HG03575 (cell line): ENCODE data around the gene DMD.

Experiments used
- ATAC-seq: cut with Tn5 transposase; IDR thresholded peaks from one replicate; pipeline ENCODE4 v1.9.1; 2021; ENCODE audit not compliant: unreplicated experiment, insufficient number of reproducible peaks, low FRiP score; ENCODE audit errors: extremely low read depth

The DMD gene

DNA sequence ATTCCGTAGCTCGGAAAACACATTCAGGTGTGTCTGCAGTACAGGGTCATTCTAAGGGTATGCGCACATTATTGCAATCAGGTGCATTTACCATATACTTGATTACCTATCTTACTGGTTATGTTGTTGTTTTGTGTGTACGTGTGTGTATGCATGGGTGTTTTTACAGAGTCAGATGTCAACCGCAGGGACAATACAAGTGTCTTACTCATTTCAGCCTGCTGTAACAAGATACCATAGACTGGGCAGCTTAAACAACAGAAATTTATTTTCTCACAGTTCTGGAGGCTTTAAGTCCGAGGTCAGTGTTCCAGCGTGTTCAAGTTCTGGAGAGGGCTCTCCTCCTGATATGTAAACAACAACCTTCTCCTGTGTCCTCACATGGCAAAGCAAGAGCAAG, 316.7 kb downstream of the DMD start:
- no peak for ATAC-seq

DNA sequence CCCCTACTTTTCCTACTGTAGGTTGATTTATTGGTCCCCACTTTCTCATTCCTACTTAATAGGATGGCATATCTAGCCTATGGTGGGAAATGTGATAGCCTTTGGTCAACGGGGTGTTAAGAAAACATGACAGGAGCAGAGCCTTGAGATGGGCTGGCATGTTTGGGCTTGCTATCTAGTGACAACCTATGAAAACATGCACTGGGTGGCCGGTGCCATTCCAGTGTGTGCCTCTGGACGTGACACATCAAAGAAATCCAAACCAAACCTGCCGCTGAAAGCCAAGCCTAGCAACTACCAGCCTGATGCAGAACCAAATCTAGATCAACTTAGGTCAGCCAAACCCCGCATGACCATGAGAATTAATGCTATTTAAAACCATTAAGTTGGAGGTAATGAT, 317.6 kb downstream of the DMD start:
- ATAC-seq = no peak

DNA sequence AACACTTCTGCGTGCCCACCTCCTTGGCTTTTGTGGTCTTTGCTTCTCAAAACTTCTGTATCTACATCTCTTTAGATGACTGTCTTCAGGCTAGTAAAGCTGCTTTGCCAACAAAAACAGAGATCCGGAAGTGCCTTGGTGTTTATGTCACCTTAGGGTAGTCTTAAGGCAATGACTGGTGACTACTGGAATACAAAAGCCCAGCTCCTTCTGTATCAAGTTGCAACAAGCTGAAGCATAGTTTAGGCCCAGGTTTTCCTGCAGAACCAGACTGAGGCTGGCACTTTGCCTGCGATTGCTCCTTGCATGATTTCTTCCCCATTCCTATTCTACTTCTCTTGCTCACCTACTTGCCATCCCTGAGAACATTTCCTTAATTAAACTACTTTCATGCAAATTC, 333.8 kb downstream of the DMD start:
- no peak for ATAC-seq

DNA sequence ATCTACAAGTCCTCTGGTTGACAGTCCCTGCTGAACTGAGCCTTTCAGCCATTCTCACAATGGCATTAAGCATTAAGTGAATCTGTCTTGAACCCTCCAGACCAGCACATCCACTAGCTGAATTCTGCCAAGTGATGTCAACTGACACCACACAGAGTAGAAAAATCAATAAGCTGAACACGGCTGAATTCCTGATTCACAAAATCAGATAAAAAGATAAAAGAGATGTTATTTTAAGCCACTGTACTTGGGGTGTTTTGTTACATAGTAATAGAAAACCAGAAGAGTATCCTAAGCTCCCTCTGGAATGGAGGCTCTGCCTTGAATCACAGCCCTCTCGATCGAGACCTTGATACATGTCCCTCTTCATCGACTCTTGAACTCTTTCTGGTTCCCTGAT, 336.5 kb downstream of the DMD start:
- ATAC-seq = no peak

DNA sequence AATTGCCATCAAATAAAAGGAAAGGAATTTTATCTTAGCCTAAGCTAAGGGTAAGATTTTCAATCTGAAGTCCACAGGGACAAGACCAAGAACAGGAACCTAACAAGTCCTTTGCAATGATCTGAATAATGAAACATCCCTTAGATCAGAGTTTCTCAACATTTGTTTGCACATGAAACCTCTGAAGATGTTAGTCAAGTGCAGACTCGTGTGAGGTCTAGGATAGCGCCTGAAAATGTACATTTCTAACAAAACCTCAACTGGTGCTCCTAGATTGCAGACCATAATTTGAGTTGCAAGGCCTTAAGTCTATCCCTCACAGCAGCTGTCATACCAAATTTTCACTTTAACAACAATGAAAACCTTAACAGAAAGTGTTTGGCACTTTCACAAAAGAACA, 337.6 kb downstream of the DMD start:
- no peak for ATAC-seq

DNA sequence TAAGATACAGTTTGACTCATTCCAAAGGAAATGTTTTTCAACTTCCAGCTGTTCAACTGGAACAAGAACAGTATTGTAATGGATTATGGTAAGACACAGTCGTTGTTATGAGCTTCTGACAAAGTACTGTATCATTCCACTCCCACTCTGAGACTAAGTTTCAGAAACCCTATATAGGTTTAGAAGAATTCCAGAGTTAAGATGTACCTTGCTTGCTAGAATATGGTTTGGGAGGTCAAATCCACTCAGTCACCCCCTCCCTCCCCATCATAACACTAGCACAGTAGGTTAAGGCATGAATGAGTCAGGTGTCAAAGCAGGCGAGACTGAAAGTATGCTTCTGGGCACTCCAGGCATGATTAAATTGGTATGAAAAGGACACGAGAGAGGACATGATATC, 339.7 kb downstream of the DMD start:
- no peak for ATAC-seq

DNA sequence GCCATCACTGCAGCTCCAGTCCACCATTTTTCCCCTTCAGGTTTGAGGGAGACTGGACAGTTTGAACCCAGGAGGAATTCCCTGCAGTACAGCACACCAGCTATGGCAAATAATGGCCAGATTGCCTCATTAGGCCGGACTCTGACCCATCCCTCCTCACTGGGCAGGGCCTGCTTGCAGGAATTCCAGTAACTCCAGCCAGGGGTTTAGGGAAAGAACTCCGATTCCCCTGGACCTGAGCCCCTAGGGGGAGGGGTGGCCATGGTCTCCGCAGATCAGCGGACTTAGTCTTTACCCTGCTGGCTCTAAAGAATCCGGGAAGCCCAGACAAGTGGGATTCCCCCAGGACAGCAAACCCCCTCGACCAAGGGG, 342.8 kb downstream of the DMD start:
- no peak for ATAC-seq

DNA sequence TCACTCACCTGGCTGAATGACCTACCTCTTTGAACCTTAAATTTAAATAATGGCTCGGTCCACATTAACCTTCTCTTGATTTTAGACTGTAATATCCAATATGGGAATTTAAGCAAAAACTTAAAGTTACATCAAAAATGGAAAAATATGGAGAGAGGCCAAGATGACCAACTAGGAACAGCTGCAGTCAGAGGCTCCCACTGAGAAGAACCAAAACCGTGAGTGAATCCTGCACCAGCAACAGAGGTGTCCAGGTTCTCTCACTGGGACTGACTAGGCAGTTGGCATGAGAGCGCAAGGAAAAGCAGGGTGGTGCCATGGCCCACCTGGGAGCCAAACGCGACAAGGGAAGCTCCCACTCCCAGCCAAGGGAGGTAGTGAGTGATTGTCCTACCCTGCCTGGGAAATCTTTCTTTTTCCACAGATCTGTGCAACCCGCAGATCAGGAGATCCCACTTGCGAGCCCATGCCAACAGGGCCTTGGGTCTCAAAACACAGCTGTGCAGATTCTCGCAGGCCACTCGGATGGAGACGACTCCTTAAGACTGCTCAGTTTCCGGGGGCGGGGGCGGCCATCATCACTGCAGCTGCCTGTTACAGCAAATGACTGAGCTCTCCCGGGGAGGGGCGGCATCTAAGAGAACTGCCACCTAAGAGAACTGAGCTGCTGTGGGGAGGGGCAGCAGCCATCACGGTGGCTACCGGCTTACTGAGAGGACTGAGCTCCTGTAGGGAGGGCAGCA, 343.4 kb downstream of the DMD start:
- ATAC-seq = no peak

DNA sequence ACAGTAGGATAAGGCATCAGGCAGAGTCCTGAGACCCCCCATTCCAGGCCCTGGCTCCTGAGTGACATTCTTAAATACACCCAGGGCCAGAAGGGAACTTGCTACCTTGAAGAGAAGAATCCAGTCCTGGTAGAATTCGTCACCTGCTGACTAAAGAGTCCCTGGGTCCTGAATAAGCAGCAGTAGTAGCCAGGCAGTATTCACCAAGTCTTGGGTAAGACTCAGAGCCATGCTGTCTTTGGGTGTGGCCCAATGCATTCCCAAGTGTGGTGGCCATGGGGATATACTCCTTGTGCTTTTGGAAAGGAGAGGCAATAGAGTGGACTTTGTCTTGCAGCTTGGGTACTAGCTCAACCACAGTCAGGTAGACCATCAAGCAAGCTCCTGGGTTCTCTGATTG, 359.1 kb downstream of the DMD start:
- no peak for ATAC-seq

DNA sequence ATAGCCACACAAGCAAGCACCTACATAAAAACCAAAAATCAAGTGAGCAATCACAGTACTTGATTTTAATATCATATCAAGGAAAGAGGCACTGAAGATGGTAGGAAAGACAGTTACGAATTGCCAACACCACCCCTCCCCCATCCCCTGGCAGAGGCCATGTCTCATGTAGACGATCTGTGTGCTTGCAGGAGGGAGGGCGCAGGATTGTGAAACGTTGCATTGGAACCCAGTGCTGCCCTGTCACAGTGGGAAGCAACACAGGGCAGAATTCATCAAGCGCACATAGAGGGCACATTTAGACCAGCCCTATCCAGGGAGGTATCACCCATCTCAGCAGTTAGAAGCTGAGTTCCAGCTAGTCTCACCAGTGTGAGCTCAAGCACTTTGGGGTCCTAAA, 359.8 kb downstream of the DMD start:
- no peak for ATAC-seq

DNA sequence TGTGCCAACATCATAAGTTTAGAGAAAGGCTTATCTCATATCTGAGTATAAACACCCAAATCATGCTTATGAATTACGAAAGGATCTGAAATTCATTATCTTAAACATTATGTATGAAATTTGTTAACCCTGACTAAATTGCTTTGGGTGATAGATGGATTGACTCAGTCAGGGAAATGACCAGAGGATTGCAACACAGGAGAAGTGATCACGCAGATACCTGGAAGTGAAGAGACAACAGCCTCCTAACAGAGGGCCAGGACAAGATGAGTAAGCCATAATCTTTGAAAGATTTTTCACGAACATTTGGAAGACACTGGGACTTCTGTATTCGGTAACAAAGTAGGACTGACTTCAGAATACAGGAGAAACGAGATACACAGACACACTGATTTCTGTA, 363.4 kb downstream of the DMD start:
- no peak for ATAC-seq

DNA sequence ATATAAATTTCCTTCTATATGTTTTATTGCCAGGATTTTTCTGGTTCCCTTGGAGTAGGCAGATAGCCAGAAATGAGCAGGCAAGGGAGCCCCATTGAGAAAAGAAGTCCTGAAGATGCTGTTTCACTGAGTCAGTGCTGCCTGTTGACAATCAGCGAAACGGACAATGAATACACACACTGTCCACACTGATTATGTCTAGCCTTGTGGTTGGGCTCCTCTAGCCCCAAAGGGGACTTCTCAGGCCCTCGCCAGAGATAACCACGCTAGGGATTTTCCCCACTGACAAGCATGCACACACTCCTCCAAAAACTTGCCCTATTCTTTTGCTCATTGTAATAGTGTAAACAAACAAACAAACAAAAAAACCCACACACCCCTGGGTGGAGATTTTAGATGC, 369.3 kb downstream of the DMD start:
- no peak for ATAC-seq

DNA sequence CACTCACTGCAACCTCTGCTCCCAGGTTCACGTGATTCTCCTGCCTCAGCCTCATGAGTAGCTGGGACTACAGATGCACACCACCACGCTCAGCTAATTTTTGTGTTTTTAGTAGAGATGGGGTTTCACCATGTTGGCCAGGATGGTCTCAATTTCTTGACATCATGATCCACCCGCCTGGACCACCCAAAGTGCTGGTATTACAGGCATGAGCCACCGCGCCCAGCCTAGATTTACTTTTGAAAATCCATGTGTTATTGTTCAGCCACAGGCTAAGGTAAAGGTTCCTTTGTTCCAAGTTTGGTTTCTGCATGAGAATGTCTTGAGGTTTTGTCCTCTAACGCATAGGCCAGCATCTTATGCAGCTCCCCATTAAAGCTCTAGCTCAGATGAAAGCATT, 371.6 kb downstream of the DMD start:
- ATAC-seq = no peak

DNA sequence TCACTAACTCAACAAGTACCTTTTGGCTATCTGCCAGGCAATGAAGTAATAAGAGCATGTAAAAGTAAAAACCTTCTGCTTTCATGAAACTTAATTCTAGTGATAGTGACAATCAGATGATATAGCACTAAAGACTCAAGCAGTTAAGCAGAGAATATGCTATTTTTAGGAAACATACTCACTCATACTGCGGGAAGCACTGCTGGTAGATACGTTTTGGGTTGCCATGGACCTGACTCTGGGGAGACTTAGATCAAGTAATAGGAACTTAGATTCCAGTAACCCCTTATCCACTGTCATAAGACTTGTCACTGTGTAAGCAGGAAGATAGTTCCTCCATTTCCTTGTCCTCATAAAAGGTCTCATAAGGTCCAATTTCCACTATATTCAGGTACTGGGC, 386.3 kb downstream of the DMD start:
- ATAC-seq = no peak

DNA sequence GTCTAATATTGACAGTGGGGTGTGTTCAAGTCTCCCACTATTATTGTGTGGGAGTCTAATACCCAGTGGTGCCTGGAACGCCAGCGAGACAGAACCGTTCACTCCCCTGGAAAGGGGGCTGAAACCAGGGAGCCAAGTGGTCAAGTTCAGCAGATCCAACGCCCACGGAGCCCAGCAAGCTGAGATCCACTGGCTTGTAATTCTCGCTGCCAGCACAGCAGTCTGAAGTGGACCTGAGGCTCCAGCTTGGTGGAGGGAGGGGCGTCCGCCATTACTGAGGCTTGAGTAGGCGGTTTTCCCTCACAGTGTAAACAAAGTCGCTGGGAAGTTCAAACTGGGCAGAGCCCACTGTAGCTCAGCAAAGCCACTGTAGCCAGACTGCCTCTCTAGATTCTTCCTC, 407.3 kb downstream of the DMD start:
- no peak for ATAC-seq

DNA sequence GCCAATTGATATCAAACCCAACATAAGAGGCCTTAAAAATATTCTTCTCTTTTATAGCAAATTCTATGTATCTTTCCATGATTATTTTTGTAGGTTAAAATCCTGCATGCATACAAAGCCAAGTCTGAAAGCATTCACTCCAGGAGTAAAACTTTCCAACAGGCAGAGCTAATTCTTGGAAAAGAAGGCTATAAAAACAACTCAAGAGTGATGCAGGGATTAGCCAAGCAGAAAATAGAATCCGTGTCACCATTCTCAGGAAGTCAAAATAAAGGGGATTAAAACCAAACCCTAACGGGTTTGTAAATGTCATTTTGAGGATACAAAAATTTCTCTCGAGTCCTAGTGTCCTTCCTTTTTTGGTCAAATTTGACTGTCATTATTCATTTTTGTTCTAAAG, 412.4 kb downstream of the DMD start:
- ATAC-seq = no peak

DNA sequence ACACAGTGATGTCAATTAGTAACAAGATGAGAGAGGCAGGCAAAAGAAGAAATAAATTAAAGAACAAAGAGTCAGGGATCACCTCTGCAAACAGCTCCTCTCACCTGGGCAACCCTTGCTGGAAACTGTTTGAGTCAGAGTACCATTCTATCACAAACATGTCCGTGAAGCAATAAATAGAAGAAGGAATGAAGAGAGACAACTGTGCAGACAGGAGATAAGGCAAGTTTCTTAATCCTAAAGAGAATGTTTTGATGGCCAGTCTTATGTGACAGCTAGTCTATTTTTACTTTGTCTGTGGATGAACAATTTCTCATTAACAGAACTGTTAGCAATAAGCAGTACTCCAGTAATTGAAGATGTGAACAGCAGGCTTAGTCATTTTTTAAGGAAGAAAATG, 422.4 kb downstream of the DMD start:
- ATAC-seq = no peak

DNA sequence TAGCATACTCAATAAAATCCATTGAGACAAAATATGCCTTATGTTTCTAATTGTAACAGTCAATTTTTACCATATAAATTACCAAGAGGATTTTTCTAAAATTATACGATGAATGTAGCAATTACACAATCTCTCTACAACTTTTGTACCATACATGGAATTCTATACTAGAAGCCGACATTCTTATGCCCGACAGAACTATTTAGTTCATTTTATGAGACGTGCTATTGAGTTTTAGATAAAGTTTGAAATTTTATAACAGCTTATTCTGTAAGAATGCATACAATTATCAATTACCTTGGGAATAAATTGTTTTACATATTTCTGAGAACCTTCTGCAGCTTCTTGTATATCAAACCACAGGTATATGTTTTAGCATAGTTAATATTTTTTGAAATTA, 431.2 kb downstream of the DMD start:
- ATAC-seq = no peak

DNA sequence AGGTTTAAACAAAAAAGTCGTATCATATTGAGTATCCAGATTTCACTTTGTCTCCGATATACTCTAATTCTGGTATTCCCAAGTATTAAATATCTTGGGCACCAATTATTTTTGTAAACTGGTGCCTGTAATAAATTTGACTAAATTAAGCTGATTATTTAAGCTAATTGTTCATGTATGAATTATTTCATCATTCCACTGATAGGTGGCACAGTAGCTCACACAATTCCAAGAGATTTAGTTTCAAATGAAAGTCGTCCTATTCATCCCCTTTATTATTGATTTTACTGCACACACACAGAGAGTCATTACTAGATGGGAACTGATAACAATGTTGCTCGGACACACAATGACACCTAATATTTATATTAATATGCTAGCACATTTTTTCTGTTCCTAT, 432.4 kb downstream of the DMD start:
- ATAC-seq = no peak

DNA sequence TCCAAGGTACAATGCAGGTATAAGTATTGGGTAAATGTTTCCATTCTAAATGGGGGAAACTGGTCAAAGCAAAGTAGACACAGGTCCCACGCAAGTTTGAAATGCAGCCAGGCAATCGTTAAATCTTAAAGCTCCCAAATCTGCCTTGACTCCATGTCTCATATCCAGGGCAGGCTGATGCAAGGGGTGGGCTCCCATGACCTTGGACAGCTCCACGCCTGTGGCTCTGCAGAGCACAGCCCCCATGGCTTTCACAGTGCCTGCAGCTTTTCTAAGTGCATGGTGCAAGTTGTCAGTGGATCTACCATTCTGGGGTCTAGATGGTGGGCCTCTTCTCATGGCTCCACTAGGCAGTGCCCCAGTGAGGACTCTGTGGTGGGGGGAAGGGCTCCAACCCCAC, 436.4 kb downstream of the DMD start:
- ATAC-seq = no peak

DNA sequence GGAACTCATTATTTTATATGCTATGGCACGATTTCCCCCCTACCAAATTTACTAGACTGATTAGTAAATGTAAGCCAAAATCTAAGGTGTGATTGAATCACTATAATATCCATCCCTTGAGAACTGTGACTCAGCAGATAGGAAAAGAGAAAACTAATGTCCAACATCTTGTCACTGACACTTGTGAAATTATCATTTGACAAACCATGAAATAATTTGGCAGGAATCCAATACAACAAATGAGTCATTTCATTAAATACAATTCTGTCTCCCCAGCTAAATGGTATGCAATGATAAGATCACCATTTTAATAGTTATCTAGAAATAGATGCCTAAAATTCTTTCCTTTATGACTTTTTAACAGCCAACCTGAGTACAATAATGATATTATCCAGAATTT, 462.3 kb downstream of the DMD start:
- no peak for ATAC-seq

DNA sequence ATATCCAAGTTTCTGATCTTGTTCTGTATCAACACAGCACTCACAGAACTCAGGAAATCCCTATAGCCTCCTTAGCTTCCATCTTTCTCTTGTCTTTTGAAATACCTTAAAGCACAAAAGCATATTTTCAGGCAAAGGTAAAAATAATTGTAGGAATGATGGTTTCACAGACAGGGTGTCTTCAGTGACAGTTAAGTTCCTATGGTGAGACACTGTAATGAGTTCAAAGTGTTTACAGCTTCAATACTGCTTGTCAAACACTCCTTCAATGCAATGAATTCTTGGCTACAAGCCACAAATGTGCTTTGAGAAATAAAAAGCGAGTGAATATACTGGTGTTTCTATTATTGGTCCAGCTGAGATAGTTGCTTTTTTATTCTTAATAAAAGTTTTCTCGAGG, 466.0 kb downstream of the DMD start:
- no peak for ATAC-seq
